ENCODE measurements around the gene ABCD3. TPM values are rescaled to one million over a fixed set of nuclear protein-coding genes. Genes with fewer than 3 reads are reported as not detected.
A peak's percentile ranks its signal among the peaks of the same experiment; 100 is the strongest.

ABCD3 gene
- total and polyA plus RNA-seq, 2 of the 13 experiments (the other 11 are each of a cell fraction or from before 2014, with no cell fraction given): 27.5 to 166 TPM

- no peak for TF ChIP-seq ZBTB42 (CRISPR knock-in tag; IDR thresholded peaks at IDR 0.05)
- no peak for TF ChIP-seq TOPORS (CRISPR knock-in tag; IDR thresholded peaks at IDR 0.05)
- TF ChIP-seq SRSF9 (IDR thresholded peaks at IDR 0.05; ENCODE audit: borderline replicate concordance, insufficient read depth, low read depth, low read length, poor library complexity, severe bottlenecking): no peak
- peak; percentile 64 for TF ChIP-seq ZSCAN21 (CRISPR knock-in tag; IDR thresholded peaks at IDR 0.05; ENCODE audit: borderline replicate concordance)
- peak; percentile 84 to 90 for TF ChIP-seq NR2F1 (CRISPR knock-in tag; IDR thresholded peaks at IDR 0.05)
- no peak for TF ChIP-seq ZNF768 (CRISPR knock-in tag; IDR thresholded peaks at IDR 0.05)
- no peak for TF ChIP-seq ZNF615 (CRISPR knock-in tag; IDR thresholded peaks at IDR 0.05; ENCODE audit: borderline replicate concordance)
- TF ChIP-seq, protein P1, sequence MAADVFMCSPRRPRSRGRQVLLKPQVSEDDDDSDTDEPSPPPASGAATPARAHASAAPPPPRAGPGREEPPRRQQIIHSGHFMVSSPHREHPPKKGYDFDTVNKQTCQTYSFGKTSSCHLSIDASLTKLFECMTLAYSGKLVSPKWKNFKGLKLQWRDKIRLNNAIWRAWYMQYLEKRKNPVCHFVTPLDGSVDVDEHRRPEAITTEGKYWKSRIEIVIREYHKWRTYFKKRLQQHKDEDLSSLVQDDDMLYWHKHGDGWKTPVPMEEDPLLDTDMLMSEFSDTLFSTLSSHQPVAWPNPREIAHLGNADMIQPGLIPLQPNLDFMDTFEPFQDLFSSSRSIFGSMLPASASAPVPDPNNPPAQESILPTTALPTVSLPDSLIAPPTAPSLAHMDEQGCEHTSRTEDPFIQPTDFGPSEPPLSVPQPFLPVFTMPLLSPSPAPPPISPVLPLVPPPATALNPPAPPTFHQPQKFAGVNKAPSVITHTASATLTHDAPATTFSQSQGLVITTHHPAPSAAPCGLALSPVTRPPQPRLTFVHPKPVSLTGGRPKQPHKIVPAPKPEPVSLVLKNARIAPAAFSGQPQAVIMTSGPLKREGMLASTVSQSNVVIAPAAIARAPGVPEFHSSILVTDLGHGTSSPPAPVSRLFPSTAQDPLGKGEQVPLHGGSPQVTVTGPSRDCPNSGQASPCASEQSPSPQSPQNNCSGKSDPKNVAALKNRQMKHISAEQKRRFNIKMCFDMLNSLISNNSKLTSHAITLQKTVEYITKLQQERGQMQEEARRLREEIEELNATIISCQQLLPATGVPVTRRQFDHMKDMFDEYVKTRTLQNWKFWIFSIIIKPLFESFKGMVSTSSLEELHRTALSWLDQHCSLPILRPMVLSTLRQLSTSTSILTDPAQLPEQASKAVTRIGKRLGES (CRISPR knock-in tag; IDR thresholded peaks at IDR 0.05; ENCODE audit: borderline replicate concordance): no peak
- peak; percentile 81 to 98; a peak in 3 of 4 replicates for TF ChIP-seq EP300 (IDR thresholded peaks at IDR 0.05; ENCODE audit: low read depth in 2 of 2, low read length in 2 of 2)
- peak; percentile 93 for TF ChIP-seq EP300 (CRISPR knock-in tag; IDR thresholded peaks at IDR 0.05; ENCODE audit: borderline replicate concordance)
- TF ChIP-seq SNAPC2 (CRISPR knock-in tag; IDR thresholded peaks at IDR 0.05): peak; percentile 56; the same call in 1 of the 2 replicates
- TF ChIP-seq, protein P2, sequence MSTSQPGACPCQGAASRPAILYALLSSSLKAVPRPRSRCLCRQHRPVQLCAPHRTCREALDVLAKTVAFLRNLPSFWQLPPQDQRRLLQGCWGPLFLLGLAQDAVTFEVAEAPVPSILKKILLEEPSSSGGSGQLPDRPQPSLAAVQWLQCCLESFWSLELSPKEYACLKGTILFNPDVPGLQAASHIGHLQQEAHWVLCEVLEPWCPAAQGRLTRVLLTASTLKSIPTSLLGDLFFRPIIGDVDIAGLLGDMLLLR (CRISPR knock-in tag; IDR thresholded peaks at IDR 0.05): no peak
- TF ChIP-seq USF2 (IDR thresholded peaks at IDR 0.05; ENCODE audit: low read depth, low read length): no peak
- TF ChIP-seq USF2 (CRISPR knock-in tag; IDR thresholded peaks at IDR 0.05; ENCODE audit: borderline replicate concordance): no peak
- TF ChIP-seq FOXA3 (CRISPR knock-in tag; IDR thresholded peaks at IDR 0.05): peak; percentile 94
- TF ChIP-seq ZSCAN12 (CRISPR knock-in tag; IDR thresholded peaks at IDR 0.05): no peak
- no peak for TF ChIP-seq PAX8 (CRISPR knock-in tag; IDR thresholded peaks at IDR 0.05; ENCODE audit: borderline replicate concordance)
- 0 out of 2 replicates have a peak, but pooled peaks have one; percentile 69 for TF ChIP-seq ARNTL (CRISPR knock-in tag; IDR thresholded peaks at IDR 0.05)
- TF ChIP-seq, protein P3, sequence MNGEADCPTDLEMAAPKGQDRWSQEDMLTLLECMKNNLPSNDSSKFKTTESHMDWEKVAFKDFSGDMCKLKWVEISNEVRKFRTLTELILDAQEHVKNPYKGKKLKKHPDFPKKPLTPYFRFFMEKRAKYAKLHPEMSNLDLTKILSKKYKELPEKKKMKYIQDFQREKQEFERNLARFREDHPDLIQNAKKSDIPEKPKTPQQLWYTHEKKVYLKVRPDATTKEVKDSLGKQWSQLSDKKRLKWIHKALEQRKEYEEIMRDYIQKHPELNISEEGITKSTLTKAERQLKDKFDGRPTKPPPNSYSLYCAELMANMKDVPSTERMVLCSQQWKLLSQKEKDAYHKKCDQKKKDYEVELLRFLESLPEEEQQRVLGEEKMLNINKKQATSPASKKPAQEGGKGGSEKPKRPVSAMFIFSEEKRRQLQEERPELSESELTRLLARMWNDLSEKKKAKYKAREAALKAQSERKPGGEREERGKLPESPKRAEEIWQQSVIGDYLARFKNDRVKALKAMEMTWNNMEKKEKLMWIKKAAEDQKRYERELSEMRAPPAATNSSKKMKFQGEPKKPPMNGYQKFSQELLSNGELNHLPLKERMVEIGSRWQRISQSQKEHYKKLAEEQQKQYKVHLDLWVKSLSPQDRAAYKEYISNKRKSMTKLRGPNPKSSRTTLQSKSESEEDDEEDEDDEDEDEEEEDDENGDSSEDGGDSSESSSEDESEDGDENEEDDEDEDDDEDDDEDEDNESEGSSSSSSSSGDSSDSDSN (CRISPR knock-in tag; IDR thresholded peaks at IDR 0.05): no peak
- TF ChIP-seq ZBTB38 (CRISPR knock-in tag; IDR thresholded peaks at IDR 0.05): no peak
- TF ChIP-seq SMYD3 (CRISPR knock-in tag; IDR thresholded peaks at IDR 0.05): peak; percentile 79
These were observed 34.2 kb upstream of the ABCD3 start (continued) for GRCh38 chr1:94383966-94384408.

All from HepG2 (cell line).